Activated gamma-delta T cell treated with anti-CD3 and anti-CD28 coated beads, Interleukin-2, amount 50 U/mL, for 16 hours (primary cell): ENCODE results near the gene SPATA31C1.
"Not testable (repeated sequence)": the region's sequence is repeated elsewhere in the genome, so short reads cannot be mapped to it uniquely, and the experiment has no call there.

ENCODE experiments used
- DNase-seq: peaks from one replicate; pipeline ENCODE4 v3.0.0-alpha.2; 2020; ENCODE audit warnings: low read depth

SPATA31C1 gene

GRCh38 chr9:87938336-87938735, 20.6 kb downstream of the SPATA31C1 start:
- not testable (repeated sequence) for DNase-seq

GRCh38 chr9:87939096-87939495, 21.3 kb downstream of the SPATA31C1 start:
- not testable (repeated sequence) for DNase-seq

GRCh38 chr9:87944096-87944495, 26.3 kb downstream of the SPATA31C1 start:
- no peak for DNase-seq

- DNase-seq: no peak
These were observed 26.9 kb downstream of the SPATA31C1 start for GRCh38 chr9:87944682-87945081.

GRCh38 chr9:87950296-87950695, 32.5 kb downstream of the SPATA31C1 start:
- DNase-seq: no peak

- DNase-seq: no peak
These were observed 33.2 kb downstream of the SPATA31C1 start for GRCh38 chr9:87950765-87951488.

- DNase-seq: no peak
These were observed 36.5 kb downstream of the SPATA31C1 start for GRCh38 chr9:87954230-87954629.

- DNase-seq: no peak
These were observed 40.1 kb downstream of the SPATA31C1 start for GRCh38 chr9:87957839-87958238.

GRCh38 chr9:87958591-87958990, 40.8 kb downstream of the SPATA31C1 start:
- DNase-seq: no peak

- DNase-seq: no peak
These were observed 42.3 kb downstream of the SPATA31C1 start for GRCh38 chr9:87959916-87960581.

GRCh38 chr9:87963770-87964169, 46.0 kb downstream of the SPATA31C1 start:
- no peak for DNase-seq

- no peak for DNase-seq
These were observed 47.1 kb downstream of the SPATA31C1 start for GRCh38 chr9:87964826-87965225.

- no peak for DNase-seq
These were observed 50.4 kb downstream of the SPATA31C1 start for GRCh38 chr9:87968155-87968554.

- DNase-seq: no peak
These were observed 52.8 kb downstream of the SPATA31C1 start for GRCh38 chr9:87970602-87971001.

- no peak for DNase-seq
These were observed 55.4 kb downstream of the SPATA31C1 start for GRCh38 chr9:87973122-87973521.
